ENCODE measurements around the gene ABHD12.

- TF ChIP-seq EZH2 (IDR thresholded peaks at IDR 0.05; ENCODE audit: borderline replicate concordance, insufficient read depth, low read depth, low read length, poor library complexity, severe bottlenecking) (no peak), CTCF (IDR thresholded peaks at IDR 0.05) (no peak)
These were observed 11.5 kb downstream of the ABHD12 start for GRCh38 chr20:25378884-25379733.
